Measurements from ENCODE around the gene MAP3K10.

- TF ChIP-seq NCOR1 (IDR thresholded peaks at IDR 0.05) (no peak), EZH2 (IDR thresholded peaks at IDR 0.05; ENCODE audit: borderline replicate concordance, low read depth, low read length) (no peak), CTCF (IDR thresholded peaks at IDR 0.05 in 2 of 3, conservative IDR thresholded peaks at IDR 0.05 in 1 of 3; ENCODE audit: insufficient read depth in 2 of 3, low read depth in 1 of 3, low read length in 3 of 3) (no peak), NFXL1 (CRISPR knock-in tag; IDR thresholded peaks at IDR 0.05) (no peak), ZBED1 (IDR thresholded peaks at IDR 0.05) (no peak), ZNF384 (IDR thresholded peaks at IDR 0.05; ENCODE audit: low read depth, low read length) (no peak), GABPA (tag; conservative IDR thresholded peaks at IDR 0.05; ENCODE audit: low read depth) (no peak), ZNF23 (CRISPR knock-in tag; IDR thresholded peaks at IDR 0.05) (no peak), TCFL5 (CRISPR knock-in tag; conservative IDR thresholded peaks at IDR 0.05) (no peak), E2F3 (CRISPR knock-in tag; IDR thresholded peaks at IDR 0.05) (no peak), USF1 (CRISPR knock-in tag; IDR thresholded peaks at IDR 0.05) (no peak), KDM4B (IDR thresholded peaks at IDR 0.05; ENCODE audit: borderline replicate concordance in 2 of 2, low read depth in 1 of 2) (no peak), BACH1 (tag; IDR thresholded peaks at IDR 0.05) (no peak), RCOR1 (IDR thresholded peaks at IDR 0.05; ENCODE audit: borderline replicate concordance in 1 of 2, low read depth in 2 of 2, low read length in 2 of 2) (no peak)
Observed at GRCh38 chr19:40193587-40193849, 2.3 kb downstream of the MAP3K10 start.

Data from K562 (cell line).